DOHH2 (cell line): ENCODE measurements around the gene GABRB2.

Experiments used
- CTCF ChIP-seq: fragments of 200-600 bp; sonication (generic); IDR thresholded peaks from one replicate; pipeline ENCODE4 v1.5.1; 2014; ENCODE audit warnings: antibody characterized with exemption, mild to moderate bottlenecking, low read depth, low read length; ENCODE audit not compliant: poor library complexity, severe bottlenecking
- EZH2phosphoT487 ChIP-seq: fragments of 200-600 bp; sonication (generic); IDR thresholded peaks from 2 replicates; pipeline ENCODE4 v1.6.1; 2017; ENCODE audit warnings: borderline replicate concordance, mild to moderate bottlenecking, antibody characterized with exemption, low read length, moderate library complexity, mixed read lengths

GRCh38 chr5:161409471-161409870 is 137.1 kb downstream of the GABRB2 start:
- TF ChIP-seq CTCF (no peak), EZH2phosphoT487 (no peak)
